Left renal pelvis (tissue), 4 donors: Measurements from ENCODE around the gene TSHZ2. TPM values are rescaled to one million over a fixed set of nuclear protein-coding genes. Genes with fewer than 3 reads are reported as not detected.
"Not testable (repeated sequence)": the region's sequence is repeated elsewhere in the genome, so short reads cannot be mapped to it uniquely, and the experiment has no call there.

Source experiments
- DNase-seq, 4 donors: peaks; one replicate each; pipeline ENCODE4 v3.0.0-alpha.2; 2013; ENCODE audit warnings: low read depth in 4 of 4, low spot score in 3 of 4
- polyA plus RNA-seq, 4 donors: library from polyadenylated mRNA; unstranded; fragments of 120-200 nt; gene quantifications; one replicate each; pipeline ENCODE4 v1.2.1, GENCODE V29; 2013; ENCODE audit not compliant: insufficient read length in 4 of 4

The TSHZ2 gene
- polyA plus RNA-seq, 4 donors = 11.8 to 23.4 (median 14.1) TPM

DNA sequence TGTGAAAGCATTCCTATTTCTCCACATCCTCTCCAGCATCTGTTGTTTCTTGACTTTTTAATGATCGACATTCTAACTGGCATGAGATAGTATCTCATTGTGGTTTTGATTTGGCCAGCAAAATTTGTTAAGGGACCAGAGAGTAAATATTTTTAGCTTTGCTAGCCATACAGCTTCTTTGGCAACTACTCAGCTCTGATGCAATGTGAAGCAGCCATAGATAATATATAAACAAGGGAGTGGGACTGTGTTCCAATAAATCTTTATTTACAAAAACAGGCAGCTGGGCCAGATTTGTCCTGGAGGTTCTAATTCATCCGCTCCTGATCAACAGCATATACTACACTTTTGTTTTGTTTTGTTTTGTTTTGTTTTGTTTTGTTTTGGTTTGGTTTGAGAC is 418.6 kb downstream of the TSHZ2 start:
- no peak for DNase-seq

DNA sequence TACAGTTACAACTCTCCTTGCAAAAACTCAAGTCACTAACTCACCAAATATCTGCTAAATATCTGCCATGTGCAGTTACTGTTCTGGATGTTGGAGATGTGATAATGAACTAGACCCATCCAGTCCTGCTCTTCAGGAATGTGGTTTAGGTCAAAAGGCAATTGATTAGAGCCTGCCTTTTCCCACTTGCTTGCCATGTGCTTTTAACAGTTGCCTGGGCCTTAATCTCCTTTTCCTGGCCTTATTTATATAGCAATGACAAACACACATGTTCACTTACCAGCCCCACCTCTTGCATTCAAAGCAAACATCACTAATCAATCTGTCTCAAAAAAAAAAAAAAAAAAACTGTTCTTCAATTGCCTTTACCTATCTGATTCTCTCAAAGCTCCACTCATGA is 422.3 kb downstream of the TSHZ2 start:
- DNase-seq = no peak

DNA sequence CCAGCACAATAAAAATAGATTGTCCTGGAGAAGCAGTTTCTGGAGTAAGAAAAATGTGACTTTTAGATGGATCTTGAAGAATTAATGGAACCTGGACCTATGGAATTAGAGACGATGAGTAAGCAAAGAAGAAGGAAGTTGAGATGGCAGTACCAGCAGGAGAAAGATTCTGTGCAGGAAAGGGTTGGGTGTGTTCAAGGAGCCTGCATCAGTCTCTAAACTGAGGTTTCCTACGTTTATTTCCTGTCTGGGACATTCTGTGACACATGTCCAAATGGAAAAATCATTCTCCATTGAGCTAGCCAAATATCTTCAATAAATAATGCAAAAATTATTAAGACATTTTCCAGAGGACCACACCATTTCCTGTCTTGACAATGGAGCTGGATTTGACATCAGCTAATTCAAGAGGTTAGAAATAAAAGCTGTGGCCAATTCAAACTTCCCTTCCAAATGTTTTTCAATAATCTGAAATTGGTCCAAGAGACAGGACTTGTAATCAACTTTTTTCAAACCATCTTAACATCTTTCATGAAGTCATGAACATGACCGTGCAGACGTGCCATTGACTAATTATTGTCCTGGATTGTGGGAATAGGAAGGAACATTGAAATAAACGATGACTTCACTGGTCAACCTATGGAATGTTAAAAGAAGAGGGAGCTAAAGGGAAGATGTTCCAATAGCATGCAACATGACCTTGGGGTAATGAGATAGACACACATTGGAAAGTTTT is 423.2 kb downstream of the TSHZ2 start:
- DNase-seq = no peak

DNA sequence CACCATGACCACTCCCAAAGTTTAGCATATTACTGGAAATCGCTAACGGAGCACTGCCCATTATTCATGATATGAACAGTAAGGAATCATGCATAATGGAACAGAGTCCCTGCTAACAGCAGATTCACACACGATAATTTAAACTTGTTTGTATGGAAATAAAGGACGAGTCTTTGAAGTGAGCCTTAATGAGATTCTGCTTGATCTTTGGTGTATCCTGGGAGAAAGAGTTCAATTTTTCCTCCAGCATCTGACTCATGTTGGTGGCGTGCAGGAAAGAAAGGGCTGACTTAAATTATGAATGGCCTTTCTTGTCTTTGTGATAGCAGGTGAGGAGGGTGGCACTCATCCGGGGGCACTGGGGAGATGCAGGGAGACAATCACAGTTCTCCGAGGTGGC is 426.9 kb downstream of the TSHZ2 start:
- DNase-seq = no peak

DNA sequence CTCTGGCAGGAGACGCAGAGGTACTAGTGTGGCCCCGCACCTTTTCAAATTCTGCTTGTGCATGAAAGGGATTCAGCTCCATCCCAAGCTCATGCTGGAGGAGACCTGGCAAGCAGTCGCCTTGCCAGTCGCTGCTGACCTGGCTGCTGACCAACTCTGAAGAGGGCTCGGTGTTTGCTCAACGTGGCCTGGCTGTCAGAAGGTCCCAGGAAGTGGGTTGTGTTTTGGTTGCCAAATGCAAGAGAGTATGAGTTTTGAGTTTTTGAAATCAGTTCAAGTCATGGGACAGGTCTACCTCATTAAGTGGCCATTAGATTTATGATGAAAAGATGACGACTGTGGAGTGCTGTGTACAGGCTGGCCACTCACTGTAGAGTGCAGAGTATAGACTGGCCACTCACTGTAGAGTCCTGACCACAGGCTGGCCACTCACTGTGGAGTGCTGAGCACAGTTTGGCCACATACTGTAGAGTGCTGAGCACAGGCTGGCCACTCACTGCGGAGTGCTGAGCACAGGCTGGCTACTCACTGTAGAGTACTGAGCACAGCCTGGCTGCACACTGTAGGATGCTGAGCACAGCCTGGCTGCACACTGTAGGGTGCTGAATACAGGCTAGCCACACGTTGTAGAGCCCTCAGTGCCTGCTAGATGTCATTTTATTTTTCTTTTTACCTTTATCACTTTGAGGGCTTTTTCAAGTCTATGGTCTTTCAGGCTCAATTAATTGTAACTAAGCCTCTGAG is 427.6 kb downstream of the TSHZ2 start:
- no peak for DNase-seq

DNA sequence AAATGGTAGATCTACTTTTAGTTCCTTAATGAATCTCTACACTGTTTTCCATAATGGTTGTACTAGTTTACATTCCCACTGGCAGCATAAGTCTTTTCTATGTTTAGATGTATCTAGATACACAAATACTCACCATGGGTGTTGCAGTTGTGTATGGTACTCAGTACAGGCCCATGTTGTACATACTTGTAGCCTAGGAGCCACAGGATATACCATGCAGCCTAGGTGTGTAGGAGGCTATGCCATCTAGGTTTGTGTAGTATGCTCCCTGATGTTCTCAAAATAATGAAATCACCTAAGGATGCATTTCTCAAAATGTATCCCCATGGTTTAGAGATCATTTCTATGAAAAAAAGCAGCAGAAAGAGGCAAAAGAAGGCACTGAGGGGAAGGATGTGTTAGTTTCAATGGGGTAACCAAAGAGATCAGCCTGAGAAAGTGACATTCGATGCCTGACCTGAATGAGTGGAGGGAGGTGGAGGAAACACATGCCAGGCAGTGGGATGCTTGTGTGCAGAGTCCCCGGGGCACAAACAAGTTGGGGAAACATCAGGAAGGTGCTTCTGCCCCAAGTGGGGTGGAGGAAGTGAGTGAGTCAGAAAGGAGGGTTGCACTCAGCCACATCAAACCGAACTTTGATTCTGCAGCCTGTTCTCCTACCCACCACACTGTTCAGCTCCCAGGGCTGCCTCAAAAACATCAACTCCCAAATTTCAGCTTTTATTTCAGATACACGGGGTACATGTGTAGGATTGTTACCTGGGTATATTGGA is 430.3 kb downstream of the TSHZ2 start:
- DNase-seq = no peak

DNA sequence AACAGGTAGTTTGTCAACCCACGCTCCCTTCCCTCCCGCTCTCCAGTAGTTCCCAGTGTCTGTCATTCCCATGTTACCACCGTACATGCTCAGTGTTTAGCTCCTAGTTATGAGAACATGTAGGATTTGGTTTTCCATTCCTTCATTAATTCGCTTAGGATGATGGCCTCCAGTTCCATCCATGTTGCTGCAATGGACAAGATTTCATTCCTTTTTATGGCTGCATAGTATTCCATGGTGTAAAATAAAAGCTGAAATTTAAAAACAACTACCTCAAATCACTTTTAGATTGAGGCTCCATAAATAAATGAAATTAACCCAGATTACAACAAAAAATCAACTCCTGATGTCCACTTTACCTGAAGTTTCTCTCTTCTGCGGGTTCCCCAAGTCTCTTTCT is 430.9 kb downstream of the TSHZ2 start:
- no peak for DNase-seq

DNA sequence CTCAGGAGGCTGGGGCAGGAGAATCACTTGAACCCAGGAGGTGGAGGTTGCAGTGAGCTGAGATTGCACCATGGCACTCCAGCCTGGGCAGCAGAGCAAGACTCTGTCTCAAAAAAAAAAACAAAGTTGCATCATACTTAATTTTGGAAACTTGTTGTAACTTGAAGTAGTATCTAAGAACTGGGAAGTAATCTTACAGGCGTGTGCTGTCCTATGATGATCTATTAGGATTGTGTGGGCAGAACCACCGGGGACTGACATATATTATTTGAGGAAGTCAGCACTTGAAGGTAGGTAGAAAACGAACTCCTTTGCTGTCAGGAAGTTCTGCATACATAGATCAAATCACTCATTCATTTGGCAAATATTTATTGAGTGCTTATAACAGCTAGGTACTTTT is 433.0 kb downstream of the TSHZ2 start:
- DNase-seq = no peak

DNA sequence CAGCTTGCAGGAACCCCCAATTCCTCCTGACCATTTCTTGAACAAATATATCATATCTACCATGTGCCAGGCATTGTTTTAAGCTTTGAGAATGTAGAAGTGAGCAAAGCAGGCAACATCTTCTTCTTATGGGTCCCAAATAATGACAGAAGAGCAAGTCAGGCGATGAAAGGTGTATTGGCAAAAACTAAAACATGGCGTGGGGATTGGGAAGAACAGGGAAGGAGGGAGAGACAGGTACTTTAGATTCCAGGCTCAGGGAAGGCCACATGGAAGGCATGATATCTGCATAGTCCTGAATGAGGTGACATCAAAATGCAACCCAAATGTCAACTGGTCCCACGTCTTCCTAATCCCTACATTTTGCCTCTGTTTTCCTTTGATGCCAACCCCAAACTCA is 434.4 kb downstream of the TSHZ2 start:
- DNase-seq = no peak

DNA sequence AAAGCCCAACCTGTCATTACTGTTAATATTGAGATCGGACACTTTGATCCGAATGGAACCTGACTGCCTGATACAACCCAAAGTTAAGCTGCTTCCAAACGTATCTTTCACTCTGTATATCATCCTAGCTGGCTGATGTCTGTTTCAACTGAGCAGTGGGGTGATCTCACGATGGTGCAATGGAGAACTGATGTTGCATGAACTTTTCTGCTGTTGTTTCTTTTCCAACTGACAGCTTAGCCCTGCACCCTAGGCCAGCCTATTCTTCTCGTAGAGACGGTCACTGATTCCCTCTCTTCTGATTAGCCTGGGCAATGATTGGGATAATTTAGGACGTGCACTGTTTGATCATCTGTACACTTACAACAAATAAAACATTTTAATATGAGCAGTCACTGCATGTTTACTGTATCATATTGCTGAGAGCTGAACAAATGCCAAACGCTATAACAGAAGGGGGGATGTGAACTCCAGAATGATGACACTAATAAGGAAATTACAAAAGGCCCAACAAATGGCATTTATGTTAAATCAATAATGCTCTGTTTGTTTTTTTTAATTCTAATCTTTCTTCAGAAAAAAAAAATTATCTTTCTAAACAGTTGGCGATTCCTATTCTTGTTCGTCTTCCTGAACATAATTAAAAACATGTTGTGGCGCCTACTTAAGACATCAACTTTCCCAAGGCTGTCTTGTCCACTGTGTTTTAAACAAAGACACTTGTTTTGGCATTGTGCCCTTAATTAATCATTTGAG is 436.7 kb downstream of the TSHZ2 start:
- DNase-seq = no peak

DNA sequence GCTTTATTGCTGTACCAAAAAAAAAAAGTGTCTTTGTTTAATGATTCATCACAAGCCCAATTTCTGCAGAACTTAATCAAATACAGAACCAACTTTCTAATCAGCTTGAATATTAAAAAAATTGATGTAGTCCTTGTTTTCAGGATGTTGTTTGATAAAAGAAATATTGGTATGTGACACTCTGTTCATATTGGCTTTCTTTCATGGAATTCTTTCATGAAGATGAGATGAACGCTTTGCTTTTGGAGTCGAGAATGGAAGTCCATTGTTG is 437.2 kb downstream of the TSHZ2 start:
- DNase-seq = no peak

DNA sequence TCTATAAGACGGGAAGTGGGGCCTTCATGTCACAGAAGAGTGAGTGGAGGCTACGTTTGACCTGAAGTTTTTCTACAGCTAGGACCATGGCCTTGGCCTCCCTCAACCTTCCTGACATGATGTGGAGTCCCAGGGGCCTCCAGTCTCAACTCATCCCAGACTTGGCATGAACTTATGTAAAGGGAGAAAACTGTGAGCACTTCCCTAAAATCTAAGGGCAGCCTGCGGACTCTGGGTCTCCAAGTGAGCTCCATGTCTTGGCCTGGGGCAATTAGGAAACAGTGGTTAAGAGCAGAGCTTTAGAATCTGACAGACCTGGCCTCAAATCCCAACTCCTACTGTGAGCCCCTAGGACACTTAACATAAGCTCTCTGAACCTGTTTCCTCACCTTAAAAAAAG is 439.0 kb downstream of the TSHZ2 start:
- DNase-seq = no peak

DNA sequence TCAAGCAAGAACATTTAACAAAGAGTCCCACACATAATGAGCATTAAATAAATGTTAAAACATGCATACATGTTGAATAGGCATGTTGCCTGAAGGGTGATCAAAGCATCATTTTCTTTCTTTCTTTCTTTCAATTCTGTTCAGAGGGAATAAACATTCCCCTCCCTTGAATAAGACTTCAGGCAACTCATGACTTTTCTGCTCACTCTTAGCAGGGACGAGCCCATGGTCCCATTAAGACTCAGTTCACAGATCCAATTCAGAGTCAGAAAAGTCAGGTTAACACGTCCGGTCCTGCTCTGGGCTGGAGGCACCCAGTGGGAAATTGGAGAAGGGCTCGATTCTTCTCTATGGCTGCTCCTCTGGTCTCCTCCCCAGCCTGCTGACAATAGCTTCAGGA is 439.7 kb downstream of the TSHZ2 start:
- no peak for DNase-seq

DNA sequence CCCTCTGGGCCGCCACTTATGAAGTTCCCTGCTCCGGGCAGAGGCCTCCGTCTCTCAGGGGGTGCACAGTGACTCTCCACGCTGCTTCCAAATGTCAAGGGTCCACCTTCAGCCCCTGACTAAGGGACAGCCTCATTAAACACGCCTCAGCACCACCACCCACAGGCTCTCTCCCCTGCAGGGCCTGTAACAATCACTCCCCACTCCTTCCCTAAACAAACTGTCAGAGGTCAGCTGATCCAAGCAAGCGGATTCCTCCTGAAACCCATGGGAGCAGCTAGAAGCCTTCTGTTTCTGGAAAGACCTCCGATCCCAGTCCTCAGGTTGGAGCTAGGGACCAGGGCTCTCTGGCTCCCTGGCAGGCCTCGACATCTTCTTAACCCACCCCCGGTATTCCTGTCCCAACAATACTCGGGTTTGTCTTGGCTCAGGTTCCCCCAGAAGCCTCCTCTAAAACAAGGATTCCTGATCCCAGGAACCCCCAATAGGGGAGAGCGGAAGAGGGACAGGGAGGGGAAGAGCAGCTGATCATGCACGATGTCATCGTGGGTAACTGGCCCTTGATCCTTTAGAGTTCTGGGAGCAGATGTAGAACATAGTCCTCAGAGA is 440.5 kb downstream of the TSHZ2 start:
- no peak for DNase-seq

DNA sequence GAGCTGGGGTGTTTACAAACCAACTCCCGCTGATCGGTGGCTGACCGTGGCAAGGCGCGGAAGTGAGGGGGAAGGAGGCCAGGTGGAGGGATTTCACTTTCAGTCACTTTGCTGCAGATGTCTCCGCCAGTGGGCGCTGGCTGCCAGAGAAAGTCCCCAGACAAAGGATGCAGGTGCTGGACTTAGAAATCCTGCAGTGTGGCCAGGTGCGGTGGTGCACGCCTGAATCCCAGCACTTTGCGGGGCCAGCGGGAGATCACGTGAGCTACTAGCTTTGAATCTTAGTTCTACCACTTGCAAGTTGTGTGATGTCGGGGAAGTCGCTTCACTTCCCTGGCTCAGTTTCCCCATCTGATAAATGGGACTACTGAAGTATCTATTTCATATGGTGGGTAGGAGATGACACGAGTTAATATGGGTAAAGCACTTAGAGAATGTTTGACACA is 441.1 kb downstream of the TSHZ2 start:
- DNase-seq = peak in 2 of 4 donors; percentile 51 to 53

DNA sequence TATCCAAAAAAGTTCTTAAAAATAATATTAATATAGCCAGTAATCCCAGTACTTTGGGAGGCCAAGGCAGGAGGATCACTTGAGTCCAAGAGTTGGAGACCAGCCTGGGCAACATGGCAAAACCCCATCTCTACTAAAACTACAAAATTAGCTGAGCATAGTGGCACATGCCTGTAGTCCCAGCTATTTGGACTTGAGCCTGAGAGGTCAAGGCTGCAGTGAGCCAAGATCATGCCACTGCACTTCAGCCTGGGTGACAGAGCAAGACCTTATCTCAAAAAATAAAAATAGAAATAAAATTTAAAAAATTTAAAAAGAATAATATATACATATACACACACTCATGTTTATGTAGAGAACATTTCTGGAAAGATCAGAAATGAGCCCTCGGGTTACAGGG is 441.7 kb downstream of the TSHZ2 start:
- not testable (repeated sequence) for DNase-seq

DNA sequence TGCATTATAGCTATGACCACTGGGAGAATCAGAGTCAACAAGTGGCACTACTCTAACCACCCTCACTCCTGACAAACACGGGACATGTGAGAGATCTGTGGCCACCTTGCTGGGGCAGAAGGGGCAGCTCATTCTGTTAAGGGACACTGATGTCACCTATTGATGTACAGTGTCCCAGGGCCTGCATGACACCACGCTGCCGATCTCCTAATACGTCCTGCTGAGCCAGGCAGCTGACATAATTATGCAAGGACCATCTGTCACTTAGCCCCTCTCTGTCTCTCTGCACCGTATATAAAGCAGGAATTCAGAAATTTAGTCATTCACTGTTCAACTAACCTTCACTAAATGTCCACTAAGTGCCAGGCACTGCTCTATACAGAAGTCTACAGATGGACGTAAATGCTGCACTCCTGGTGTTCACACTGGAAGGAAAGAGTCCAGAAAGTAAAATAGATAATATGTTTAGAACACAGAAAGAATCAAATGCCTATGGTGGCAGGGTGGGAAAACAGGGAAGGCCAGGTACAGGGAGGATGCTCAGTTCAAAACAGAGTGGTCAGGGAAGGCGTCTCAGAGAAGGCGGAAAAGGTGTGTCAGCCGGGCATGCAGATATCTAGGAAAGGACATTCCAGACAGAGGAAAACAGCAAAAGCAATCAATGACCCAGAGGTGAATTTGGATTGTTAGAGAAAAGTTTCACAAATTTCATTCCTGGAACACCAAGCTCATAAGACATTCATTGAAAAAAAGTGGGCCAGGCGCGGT is 447.7 kb downstream of the TSHZ2 start:
- DNase-seq = no peak

DNA sequence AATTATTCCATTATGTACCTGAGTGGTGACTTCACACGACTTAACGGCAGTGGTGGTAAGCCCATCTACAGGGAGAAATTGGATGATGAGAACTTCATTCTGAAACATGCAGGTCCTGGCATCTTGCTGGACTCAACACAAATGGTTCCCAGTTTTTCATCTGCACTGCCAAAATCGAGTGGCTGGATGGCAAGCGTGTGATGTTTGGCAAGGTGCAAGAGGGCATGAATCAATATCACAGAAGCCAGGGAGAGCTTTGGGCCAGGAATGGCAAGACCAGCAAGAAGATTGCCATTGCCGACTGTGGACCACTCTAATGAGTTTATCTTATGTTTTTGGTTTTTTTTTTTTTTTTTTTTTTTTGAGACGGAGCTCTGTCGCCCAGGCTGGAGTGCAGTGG is 449.2 kb downstream of the TSHZ2 start:
- DNase-seq = no peak

DNA sequence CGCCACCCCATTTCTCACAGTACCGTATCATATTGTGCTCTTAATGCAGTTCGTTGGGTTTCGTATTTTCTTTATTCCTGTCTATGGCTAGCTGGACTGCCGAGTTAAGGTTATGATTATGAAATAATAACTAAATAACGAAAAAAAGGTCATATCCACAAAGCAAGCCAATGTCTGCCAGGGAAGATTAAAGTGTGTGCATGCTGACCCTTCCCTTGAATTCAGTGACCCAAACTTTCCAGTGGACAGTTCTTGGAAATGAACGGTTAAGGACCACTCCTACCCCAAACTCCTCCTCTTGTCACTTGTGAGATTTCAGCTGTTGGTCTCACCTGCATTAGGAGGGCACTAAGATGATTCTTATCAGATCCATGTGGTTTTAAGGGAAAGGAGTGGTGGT is 449.9 kb downstream of the TSHZ2 start:
- no peak for DNase-seq

DNA sequence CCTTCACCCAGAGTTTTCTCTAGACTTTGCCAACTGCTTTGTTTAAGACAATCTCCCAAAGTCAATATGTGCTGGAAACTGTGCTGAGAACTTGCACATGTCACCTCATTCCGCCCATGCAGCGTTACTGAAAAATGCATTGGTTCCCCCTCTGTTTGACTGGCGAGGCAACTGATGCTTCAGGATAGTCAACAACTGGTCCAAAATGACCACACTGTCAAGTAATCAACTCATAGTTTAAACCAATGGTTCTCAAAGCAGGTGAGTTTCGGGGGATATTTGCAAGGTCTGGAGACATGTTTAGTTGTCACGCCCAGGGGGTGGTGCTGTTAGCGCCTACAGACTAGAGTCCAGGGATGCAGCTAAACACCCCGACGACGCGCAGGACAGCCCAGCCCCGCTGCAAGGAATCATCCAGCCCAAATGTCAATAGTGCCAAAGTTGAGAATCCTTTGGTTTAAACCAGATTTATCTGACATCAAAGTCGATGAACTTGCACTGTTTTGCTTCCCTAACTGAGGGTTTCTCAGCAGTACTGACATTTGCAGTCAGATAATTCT is 451.5 kb downstream of the TSHZ2 start:
- DNase-seq = no peak
